GM19240 (cell line): ENCODE measurements around the gene WNT5B.
"Not testable (repeated sequence)": the region's sequence is repeated elsewhere in the genome, so short reads cannot be mapped to it uniquely, and the experiment has no call there.

Experiments
- DNase-seq: peaks from one replicate; pipeline ENCODE4 v3.0.0; 2011; ENCODE audit warnings: low spot score; ENCODE audit not compliant: insufficient read length

The WNT5B gene

GRCh38 chr12:1690578-1691122, 61.6 kb downstream of the WNT5B start, which contains the start of gene ADIPOR2:
Gene ADIPOR2, plus strand, starts transcription at chr12:1691070. Its CDS starts 63,274 bp downstream, at chr12:1754344.
- peak; percentile 86 for DNase-seq

DNA sequence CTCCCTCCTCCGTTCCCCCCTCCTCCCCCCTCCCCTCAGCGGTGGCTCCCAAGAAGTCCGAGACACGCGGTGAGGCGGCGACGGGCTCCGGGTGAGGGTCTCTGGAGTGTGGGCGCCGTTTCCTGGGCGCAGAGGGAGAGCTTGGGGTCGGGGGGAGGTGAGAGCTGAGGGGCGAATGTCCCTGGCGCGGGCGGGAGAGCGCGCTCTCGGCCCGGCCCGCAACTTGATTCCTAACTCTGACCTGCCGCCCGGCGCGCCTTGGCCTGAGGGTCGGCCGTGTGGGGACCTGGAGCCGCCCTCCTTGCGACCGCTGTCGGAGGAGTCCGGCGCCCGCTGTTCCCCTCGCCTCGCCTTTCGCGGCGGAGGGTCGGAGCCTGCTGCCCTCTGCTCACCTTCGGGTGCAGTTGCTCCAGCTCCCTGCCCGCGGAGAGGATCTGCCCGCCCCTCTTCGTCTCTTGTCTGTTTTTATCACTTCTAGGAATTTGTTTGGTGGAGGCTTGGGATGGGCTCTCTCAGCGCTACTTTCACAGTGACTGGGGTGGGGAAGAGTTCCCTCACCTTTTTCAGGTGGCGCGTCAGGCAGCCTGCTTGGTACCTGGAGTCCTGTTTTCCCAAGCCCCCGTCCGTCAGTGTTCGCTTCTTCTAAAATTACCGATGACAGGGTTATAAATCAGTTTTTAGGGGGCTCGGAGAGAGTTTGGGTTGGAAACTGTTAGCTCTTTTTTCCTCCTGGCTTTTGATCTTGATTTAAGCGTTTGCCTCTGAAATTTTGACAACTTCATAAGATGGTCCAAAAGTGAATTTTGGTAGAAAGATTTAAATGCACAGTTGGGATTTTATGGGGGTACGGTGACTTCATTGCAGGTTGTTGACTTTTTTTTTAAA, 62.3 kb downstream of the WNT5B start:
- peak; percentile 18 for DNase-seq

DNA sequence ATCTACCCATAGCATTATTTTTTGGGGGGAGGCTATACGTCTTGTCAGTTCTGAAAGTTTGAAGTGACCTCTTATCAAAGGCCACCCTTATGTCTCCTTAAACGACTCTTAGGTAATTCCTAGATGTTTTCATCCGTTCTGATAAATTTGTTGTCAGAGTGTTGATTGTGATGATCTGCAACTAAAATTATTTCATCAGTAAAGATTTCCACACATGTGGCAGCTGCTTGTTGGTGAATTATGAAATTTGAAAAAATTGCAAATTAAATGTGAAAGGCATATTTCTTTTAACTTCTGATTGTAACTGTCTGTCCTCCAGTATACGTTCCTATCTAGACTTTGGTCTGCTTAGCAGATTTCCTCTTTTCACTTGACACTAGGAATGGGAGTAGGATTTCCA, 63.2 kb downstream of the WNT5B start:
- no peak for DNase-seq

DNA sequence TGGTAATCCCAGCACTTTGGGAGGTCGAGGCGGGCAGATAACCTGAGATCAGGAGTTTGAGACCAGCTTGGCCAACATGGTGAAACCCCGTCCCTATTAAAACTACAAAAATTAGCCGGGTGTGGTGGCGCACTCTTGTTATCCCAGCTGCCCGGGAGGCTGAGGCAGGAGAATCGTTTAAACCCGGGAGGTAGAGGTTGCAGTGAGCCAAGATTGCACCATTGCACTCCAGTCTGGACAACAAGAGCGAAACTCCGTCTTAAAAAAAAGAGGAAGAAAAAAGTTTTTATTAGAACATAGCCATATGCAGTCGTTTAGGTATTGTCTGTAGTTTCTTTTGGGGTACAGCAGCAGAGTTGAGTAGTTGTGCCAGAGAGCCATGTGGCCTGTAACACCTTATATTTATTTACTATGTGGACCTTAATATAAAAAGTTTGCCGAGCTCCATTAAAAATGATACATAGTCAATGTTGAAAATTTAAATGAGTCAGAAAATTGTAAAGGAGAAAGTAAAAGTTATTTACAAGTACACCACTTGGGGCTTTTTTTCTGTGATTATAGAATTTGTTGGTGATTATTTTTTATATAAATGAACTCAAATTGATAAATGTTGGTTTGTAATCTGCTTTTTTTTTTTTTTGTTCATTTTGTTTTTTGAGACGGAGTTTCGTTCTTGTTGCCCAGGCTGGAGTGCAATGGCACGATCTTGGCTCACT, 64.0 kb downstream of the WNT5B start:
- no peak for DNase-seq

DNA sequence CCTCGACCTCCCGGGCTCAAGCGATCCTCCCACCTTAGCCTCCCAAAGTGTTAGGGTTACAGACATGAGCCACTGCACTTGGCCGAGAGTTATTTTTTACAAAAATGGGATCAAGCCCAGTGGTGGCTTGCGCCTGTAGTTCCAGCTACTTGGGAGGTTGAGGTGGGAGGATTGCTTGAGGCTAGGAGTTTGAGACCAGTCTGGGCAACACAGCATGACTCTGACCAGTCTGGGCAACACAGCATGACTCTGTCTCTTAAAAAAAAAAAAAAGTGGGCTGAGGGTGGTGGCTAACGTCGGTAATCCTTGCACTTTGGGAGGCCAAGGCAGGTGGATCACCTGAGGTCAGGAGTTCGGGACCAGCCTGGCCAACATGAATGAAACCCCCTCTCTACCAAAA, 66.1 kb downstream of the WNT5B start:
- not testable (repeated sequence) for DNase-seq

DNA sequence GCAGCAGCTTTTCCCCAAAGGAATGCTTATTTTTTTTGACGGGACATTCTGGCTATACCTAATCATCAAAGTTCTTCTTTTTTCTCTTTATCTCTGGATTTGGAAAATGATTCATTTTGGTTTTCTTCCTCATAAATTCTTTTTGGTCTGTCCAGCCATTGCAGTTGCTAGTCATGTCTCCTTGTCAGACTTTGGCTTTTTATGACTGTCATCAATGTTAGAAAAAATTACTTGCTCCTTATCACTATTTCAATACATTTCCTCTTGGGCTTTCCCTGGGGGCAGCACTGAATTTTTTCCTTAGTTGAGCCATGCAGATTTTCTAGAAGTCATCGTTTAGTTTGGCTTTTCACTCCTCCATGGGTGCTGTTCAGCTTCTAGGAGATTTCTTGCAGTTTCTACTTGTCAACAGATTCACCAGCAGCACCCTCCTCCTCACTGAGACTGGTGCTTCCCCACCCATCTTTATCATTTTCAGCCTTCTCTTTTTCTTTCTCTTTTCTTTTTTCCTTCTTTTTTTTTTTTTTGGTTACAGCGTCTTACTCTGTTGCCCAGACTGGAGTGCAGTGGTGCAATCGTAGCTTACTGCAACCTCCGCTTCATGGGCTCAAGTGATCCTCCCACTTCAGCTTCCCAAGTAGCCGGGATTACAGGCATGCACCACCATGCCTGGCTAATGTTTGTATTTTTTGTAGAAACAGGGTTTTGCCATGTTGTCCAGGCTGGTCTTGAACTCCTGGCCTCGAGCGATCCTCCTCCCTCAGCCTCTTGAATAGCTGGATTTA, 67.0 kb downstream of the WNT5B start:
- no peak for DNase-seq

GRCh38 chr12:1696800-1697199, 67.8 kb downstream of the WNT5B start:
- DNase-seq = no peak
